ENCODE results near the gene NUMB. TPM values are rescaled to one million over a fixed set of nuclear protein-coding genes. Genes with fewer than 3 reads are reported as not detected.

The NUMB gene
- total and polyA plus RNA-seq, 2 of the 4 experiments (the other 2 are of a cell fraction) = 45.9 to 114 TPM

- dilution Hi-C loops (cut with HindIII; ENCODE audit: low sequenced_read_pairs, unreplicated experiment) (loop anchor here (25.0 kb wide), 1 partner anchor 168 kb away; the partner anchor contains the start of gene NUMB), in situ Hi-C loops (cut with MboI; ENCODE audit: low sequenced_read_pairs) (no loop called here), intact Hi-C loops (cut with micrococcal nuclease) (loop anchor here (10.0 kb wide), 1 partner anchor 341 kb away; no protein-coding TSS in a partner anchor)
- no peak overlapping the region for H4K91ac ChIP-seq (ENCODE audit: insufficient read depth, low read depth, low read length)
- H4K5ac ChIP-seq (ENCODE audit: low read depth, low read length) = no peak overlapping the region
- no peak overlapping the region for H3K23ac ChIP-seq (ENCODE audit: low read depth, low read length)
- H2BK120ac ChIP-seq (ENCODE audit: low read depth, low read length) = no peak overlapping the region
- H3K27me3 ChIP-seq (ENCODE audit: control insufficient read depth, insufficient read depth, low read length) = no peaks in the 10 kb centered on the region
- DNase-seq = no peak
- peaks cover 4% of the 10 kb centered on the region for H3K9me1 ChIP-seq (ENCODE audit: insufficient read depth, low read length)
- no peak overlapping the region for H2BK5ac ChIP-seq (ENCODE audit: low read depth, low read length, poor library complexity, severe bottlenecking)
- H4K8ac ChIP-seq (ENCODE audit: low read depth in 2 of 2, low read length in 2 of 2) = no peak overlapping the region
- H2AK5ac ChIP-seq (ENCODE audit: low read depth, low read length) = no peak overlapping the region
- CTCF ChIA-PET = interaction anchor here (0.5 to 2.2 kb wide), 9 partner anchors 11 to 178 kb away, joined by 3 to 10 read pairs (median 3); no protein-coding TSS in a partner anchor
- no peak overlapping the region for H2AK9ac ChIP-seq (replicated peaks; ENCODE audit: low read depth, low read length, poor library complexity)
- peaks cover 14 to 37% of the 10 kb centered on the region in 2 experiments for H3K79me1 ChIP-seq (ENCODE audit: low read depth in 1 of 2, low read length in 2 of 2)
- no peak overlapping the region for H3K4ac ChIP-seq (ENCODE audit: low read depth, low read length)
- TF ChIP-seq CEBPB (IDR thresholded peaks at IDR 0.05; ENCODE audit: low read depth, low read length) = peak; percentile 31; the same call in 1 of the 2 replicates
- TF ChIP-seq, protein P1, sequence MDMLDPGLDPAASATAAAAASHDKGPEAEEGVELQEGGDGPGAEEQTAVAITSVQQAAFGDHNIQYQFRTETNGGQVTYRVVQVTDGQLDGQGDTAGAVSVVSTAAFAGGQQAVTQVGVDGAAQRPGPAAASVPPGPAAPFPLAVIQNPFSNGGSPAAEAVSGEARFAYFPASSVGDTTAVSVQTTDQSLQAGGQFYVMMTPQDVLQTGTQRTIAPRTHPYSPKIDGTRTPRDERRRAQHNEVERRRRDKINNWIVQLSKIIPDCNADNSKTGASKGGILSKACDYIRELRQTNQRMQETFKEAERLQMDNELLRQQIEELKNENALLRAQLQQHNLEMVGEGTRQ (IDR thresholded peaks at IDR 0.05; ENCODE audit: low read depth, low read length) = no peak
- ATAC-seq (ENCODE audit: low read depth) = no peak
- no peak overlapping the region for H3K18ac ChIP-seq (ENCODE audit: low read depth, low read length)
- peaks cover 9% of the 10 kb centered on the region for H3K36me3 ChIP-seq (ENCODE audit: control insufficient read depth, insufficient read depth, low read length)
- H2BK20ac ChIP-seq (ENCODE audit: low read depth, low read length) = no peak overlapping the region
- no peak overlapping the region for H2BK15ac ChIP-seq (ENCODE audit: low read depth, low read length)
- H4K20me1 ChIP-seq (ENCODE audit: insufficient read depth, low read length) = peaks cover 17% of the 10 kb centered on the region; the same call in 1 of the 2 replicates
- no peak overlapping the region for H3K56ac ChIP-seq (ENCODE audit: extremely low read depth, insufficient read depth, low read length)
- H3K4me1 ChIP-seq (ENCODE audit: control insufficient read depth, insufficient read depth, low read length) = no peaks in the 10 kb centered on the region
- no peak overlapping the region for H2AFZ ChIP-seq (replicated peaks; ENCODE audit: low read length, poor library complexity)
- no peak overlapping the region for H3K4me3 ChIP-seq (ENCODE audit: insufficient read depth, low read depth, low read length)
- H3K9ac ChIP-seq (ENCODE audit: low read depth, low read length) = no peak overlapping the region
- H3K4me2 ChIP-seq (ENCODE audit: low read depth, low read length) = no peak overlapping the region
- POLR2A ChIA-PET (ENCODE audit: unreplicated experiment) = no interaction called here
- H3K9me3 ChIP-seq (ENCODE audit: control insufficient read depth, insufficient read depth, low read length) = no peaks in the 10 kb centered on the region
- H3K14ac ChIP-seq (replicated peaks; ENCODE audit: low read depth, low read length) = no peak overlapping the region
- no TSS peak for BruUV-seq (replicated peaks)
- H3K27ac ChIP-seq (ENCODE audit: insufficient read depth, low read length) = no peak overlapping the region
- 100% methylated on average over 1 of the region's 12 CpGs; no CpG with 5 or more reads in 1 of the 2 experiments for WGBS, 2 experiments (ENCODE audit: extremely low coverage in 2 of 2, insufficient read length in 1 of 2)
Observed at GRCh38 chr14:73293782-73294781, 164.3 kb downstream of the NUMB start.

Measured in IMR-90 (cell line).